ENCODE data around the gene GPR62.

The GPR62 gene

DNA sequence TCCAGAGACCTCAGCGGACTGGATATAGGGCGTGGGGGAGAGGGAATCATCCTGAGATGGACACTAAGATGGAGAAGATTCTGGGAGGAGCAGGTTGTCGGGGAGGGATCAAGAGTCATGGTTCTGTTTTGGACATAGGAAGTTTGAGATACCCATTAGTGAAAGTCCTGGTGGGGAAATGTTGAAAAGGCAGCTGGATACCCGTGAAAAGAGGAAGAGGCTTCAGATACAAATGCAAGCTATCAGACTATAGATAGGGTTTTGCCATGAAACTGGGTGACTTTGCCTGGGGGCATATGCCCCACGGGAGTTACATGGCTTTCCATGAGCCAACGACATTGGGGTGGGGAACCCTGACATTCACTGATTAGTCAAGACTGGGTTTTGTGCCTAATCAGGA is 1.1 kb upstream of the GPR62 start:
- no peak for DNase-seq (ENCODE audit: low read depth in 2 of 2)

- no peak for DNase-seq (ENCODE audit: low read depth in 2 of 2)
Observed at GRCh38 chr3:51954713-51955112, 468 bp upstream of the GPR62 start.

- DNase-seq (ENCODE audit: low read depth in 2 of 2) = peak in 1 of 2 donors; percentile 19
Observed at GRCh38 chr3:51955893-51956770, 951 bp downstream of the GPR62 start.

- no peak for DNase-seq (ENCODE audit: low read depth in 2 of 2)
Observed at GRCh38 chr3:51957520-51958205, 2.5 kb downstream of the GPR62 start.

GRCh38 chr3:51958603-51959521 is 3.7 kb downstream of the GPR62 start:
- no peak for DNase-seq (ENCODE audit: low read depth in 2 of 2)

- no peak for DNase-seq (ENCODE audit: low read depth in 2 of 2)
Observed at GRCh38 chr3:51959651-51960050, 4.5 kb downstream of the GPR62 start.

DNA sequence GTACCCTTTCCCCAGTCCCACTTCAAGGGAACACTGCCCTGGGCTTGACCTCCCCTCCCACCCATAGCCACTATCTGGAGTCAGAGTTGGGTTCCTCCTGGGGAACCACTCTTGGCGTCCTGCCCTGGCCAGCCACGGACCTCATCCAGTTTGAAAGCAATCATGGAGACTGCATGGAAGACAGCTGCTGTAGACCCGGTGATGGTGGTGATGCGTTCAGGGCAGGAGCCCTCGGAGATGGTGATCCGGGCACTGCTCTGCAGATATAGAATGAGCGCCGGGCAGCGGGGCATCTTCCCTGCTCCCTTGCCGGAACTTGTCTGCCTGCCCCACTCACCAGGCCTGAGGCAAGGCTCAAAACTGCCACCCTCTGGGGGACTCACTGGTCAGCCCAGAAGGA is 5.2 kb downstream of the GPR62 start:
- no peak for DNase-seq (ENCODE audit: low read depth in 2 of 2)

DNA sequence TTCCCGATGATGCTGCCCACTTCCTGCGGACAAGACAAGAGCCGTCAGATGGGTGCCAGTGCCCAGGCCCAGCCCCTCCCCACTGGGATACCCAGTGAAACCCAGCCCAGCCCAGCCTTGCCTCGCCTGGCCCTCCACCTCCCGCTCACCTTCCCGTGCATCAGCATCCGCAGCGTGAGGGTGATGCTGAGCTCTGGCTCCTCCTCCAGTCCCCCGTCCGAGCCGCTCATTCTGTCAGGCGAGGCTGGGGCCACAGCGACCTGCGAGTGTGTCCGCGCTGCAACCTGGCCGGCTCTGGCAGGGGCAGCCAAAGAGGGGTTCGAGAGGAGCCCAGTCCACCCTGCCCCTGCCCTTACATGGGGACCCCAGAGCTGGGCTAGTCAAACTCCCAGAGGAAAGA is 5.8 kb downstream of the GPR62 start:
- no peak for DNase-seq (ENCODE audit: low read depth in 2 of 2)

GRCh38 chr3:51961602-51962569 is 6.7 kb downstream of the GPR62 start:
- no peak for DNase-seq (ENCODE audit: low read depth in 2 of 2)

DNA sequence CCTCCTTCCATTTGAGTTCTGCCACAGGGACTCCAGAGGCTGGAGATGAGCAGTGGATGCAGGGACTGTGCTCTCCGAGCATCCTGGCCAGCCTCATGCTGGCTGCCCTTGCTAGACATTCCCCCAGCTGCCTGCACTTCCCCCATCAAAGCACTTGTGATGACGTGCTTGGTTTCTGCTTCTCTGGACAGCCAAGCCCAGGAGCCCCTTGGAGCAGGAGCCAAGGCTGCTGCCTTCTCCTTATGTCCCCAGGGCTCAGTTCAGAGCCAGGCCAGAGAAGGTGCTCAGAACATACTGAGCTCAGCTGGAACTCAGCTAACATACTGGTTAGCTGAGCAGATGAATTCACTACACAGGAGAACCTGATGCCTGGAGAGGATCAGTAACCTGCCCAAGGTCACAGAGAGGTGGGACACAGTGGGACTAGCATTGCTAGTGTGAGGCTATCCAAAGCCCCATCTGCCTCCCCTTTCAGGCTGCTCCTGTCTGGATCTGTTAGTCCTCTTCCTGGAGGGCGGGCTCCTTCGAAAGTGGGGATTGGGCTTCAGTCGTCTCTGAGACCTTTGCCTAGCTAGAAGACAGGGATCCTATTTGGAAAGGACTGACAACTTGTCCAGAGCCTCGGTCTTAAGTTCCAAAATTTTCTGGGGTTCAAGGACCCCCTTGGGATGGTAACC is 7.8 kb downstream of the GPR62 start:
- DNase-seq (ENCODE audit: low read depth in 2 of 2) = no peak

- no peak for DNase-seq (ENCODE audit: low read depth in 2 of 2)
Observed at GRCh38 chr3:51963951-51964451, 8.8 kb downstream of the GPR62 start.

- DNase-seq (ENCODE audit: low read depth in 2 of 2) = no peak
Observed at GRCh38 chr3:51964521-51964920, 9.3 kb downstream of the GPR62 start.

GRCh38 chr3:51966016-51966415 is 10.8 kb downstream of the GPR62 start:
- no peak for DNase-seq (ENCODE audit: low read depth in 2 of 2)

GRCh38 chr3:51966486-51966885 is 11.3 kb downstream of the GPR62 start:
- DNase-seq (ENCODE audit: low read depth in 2 of 2) = no peak

GRCh38 chr3:51966922-51967383 is 11.8 kb downstream of the GPR62 start:
- DNase-seq (ENCODE audit: low read depth in 2 of 2) = no peak

- DNase-seq (ENCODE audit: low read depth in 2 of 2) = no peak
Observed at GRCh38 chr3:51967384-51968169, 12.4 kb downstream of the GPR62 start, which contains the start of gene PCBP4. Gene PCBP4, minus strand, starts transcription at chr3:51967454. Its CDS starts 6,214 bp downstream, at chr3:51961240.

GRCh38 chr3:51968170-51968775 is 13.1 kb downstream of the GPR62 start:
- no peak for DNase-seq (ENCODE audit: low read depth in 2 of 2)

DNA sequence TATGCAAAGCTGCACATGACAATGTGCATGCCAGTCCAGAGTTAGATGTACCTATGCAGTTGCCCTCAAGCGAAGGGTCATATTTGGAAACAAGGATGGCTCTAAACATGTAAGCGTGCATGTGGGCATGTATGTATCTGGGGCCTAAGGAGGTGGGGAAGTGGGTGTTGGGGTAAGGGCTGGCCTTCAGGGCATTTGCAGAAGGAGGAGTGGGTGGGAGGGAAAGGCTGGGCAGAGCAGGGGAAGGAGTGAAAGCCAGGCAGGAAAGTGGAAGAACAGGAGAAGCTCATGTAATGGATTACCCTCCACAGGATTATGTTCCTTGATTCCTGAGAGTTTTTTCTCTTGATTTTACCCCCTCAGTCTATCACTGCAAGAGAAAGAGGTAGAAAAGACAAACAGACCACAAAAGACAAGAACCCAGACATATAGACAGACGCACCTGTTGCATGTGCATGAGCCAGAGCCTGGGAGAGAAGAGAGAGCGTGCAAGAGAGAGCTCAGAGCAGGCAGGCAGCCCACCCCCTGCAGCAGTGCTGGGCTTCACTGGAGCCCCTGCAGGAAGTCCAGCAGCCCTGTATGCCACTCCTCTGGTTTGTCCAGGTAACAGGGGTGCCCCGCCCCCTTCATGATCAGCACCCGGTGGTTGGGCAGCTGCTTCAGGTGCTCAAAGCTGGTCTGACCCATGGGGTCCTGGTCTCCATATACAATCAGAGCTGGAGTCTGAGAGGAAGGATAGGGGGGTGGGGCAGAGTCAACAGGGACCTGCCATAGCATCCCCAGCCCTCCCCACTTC is 13.9 kb downstream of the GPR62 start:
- DNase-seq (ENCODE audit: low read depth in 2 of 2) = no peak

All from stimulated activated CD4-positive, alpha-beta T cell treated with anti-CD3 and anti-CD28 coated beads, Interleukin-1b, Interleukin-23, amount 100 ng/mL, for 1 hour (primary cell).